Body of pancreas (tissue), 4 donors: ENCODE results near the gene TSPAN18.

ENCODE experiments used
- CTCF ChIP-seq, 7 experiments: fragments of 450-650 bp in 4 of 7; fragments of 200-600 bp in 3 of 7; sonication (generic) in 3 of 7; IDR thresholded peaks; one replicate each; pipeline ENCODE4 v1.5.1; 2016 to 2019; ENCODE audit warnings: antibody characterized with exemption in 7 of 7
- POLR2A ChIP-seq, 3 donors: fragments of 450-650 bp; IDR thresholded peaks; one replicate each; pipeline ENCODE4 v1.6.1; 2016; ENCODE audit warnings: antibody characterized with exemption in 3 of 3, mild to moderate bottlenecking in 2 of 3

- no peak for TF ChIP-seq CTCF (IDR thresholded peaks at IDR 0.05)
- no peak for TF ChIP-seq POLR2A (IDR thresholded peaks at IDR 0.05)
These were observed 241.7 kb downstream of the TSPAN18 start for GRCh38 chr11:44968510-44968909.
